Stimulated activated memory B cell treated with anti-CD40 and anti-IgM and Interleukin-4, amounts not matched to agents 10 μg/mL and 1 μg/mL and 100 μg/mL, for 72 hours (primary cell): ENCODE data around the gene CADPS.

ENCODE experiments used
- ATAC-seq: fragments of 150-1000 bp; cut with Tn5 transposase; 2 replicates; pipeline ENCODE4 v1.10.0; 2021
- H3K27ac Mint-ChIP-seq: one replicate; pipeline ENCODE4 v1.8.0; 2022; ENCODE audit warnings: mild to moderate bottlenecking, mixed read lengths
- H3K27me3 Mint-ChIP-seq: one replicate; pipeline ENCODE4 v1.8.0; 2022; ENCODE audit warnings: mixed read lengths
- H3K36me3 Mint-ChIP-seq: one replicate; pipeline ENCODE4 v1.8.0; 2022; ENCODE audit warnings: mixed read lengths
- H3K4me1 Mint-ChIP-seq: one replicate; pipeline ENCODE4 v1.8.0; 2022; ENCODE audit warnings: mixed read lengths
- H3K4me3 Mint-ChIP-seq: one replicate; pipeline ENCODE4 v1.8.0; 2022; ENCODE audit warnings: mild to moderate bottlenecking, moderate library complexity, mixed read lengths
- H3K9me3 Mint-ChIP-seq: one replicate; pipeline ENCODE4 v1.8.0; 2022; ENCODE audit warnings: mixed read lengths

CADPS gene

GRCh38 chr3:62414786-62415185 lies 460.4 kb downstream of the CADPS start:
- Mint-ChIP-seq H3K27me3 (no peaks in the 10 kb centered on the region), H3K36me3 (no peaks in the 10 kb centered on the region), H3K4me3 (no peak overlapping the region), H3K9me3 (no peaks in the 10 kb centered on the region), H3K27ac (no peak overlapping the region), H3K4me1 (no peaks in the 10 kb centered on the region)
- no peak for ATAC-seq

GRCh38 chr3:62413687-62414086 lies 461.5 kb downstream of the CADPS start:
- no peak overlapping the region for H3K27ac Mint-ChIP-seq

GRCh38 chr3:62406945-62407344 lies 468.3 kb downstream of the CADPS start:
- no peak for ATAC-seq
- H3K9me3 Mint-ChIP-seq, result no peaks in the 10 kb centered on the region
- no peaks in the 10 kb centered on the region for H3K36me3 Mint-ChIP-seq
- no peak overlapping the region for H3K27ac Mint-ChIP-seq
- no peaks in the 10 kb centered on the region for H3K4me1 Mint-ChIP-seq
- no peaks in the 10 kb centered on the region for H3K27me3 Mint-ChIP-seq
- no peak overlapping the region for H3K4me3 Mint-ChIP-seq

More at GRCh38 chr3:62413687-62414086, 461.5 kb downstream of the CADPS start:
- Mint-ChIP-seq H3K4me3 (no peak overlapping the region), H3K36me3 (no peaks in the 10 kb centered on the region), H3K9me3 (no peaks in the 10 kb centered on the region), H3K4me1 (no peaks in the 10 kb centered on the region), H3K27me3 (no peaks in the 10 kb centered on the region)
- no peak for ATAC-seq

DNA sequence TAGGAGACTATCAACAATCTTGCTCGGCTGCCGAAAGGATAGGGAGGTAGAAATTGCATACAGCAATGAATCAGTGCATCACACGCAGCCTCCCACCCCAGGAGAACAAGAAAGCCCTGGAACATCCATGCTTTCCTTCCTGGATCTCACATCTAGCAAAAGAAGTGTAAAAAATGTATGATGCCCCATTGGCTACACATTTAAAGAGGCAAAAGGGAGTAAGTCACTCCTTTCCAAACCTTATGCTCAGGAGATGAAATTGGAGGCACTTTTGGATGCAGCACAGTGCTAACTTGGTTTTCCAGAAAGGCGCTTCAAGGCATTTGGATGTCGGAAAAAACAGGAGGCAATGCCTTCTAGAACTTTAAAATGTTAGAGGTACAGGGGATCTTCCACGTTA lies 469.6 kb downstream of the CADPS start:
- Mint-ChIP-seq H3K27me3 (no peaks in the 10 kb centered on the region), H3K4me3 (no peak overlapping the region), H3K4me1 (no peaks in the 10 kb centered on the region), H3K9me3 (no peaks in the 10 kb centered on the region), H3K27ac (no peak overlapping the region), H3K36me3 (no peaks in the 10 kb centered on the region)
- ATAC-seq, result no peak

DNA sequence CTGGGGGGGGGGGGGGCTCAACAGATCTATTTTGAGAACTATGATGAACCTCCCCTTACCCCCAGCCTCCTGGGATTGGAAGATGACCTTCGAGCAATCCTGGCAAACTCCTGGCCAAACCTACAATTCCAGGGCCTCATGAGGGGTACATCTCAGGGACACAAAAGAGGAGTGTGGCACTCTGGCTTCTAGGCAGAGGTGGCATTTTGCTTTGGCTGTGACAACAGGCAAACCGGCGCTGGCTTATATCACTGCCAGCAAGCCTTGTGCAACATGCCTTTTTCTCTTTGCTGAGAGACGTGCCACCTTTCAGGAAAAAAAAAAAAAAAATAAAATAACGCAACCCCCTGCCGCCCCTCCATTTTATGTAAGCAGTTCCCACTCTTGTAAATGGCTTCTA lies 470.1 kb downstream of the CADPS start:
- no peaks in the 10 kb centered on the region for H3K36me3 Mint-ChIP-seq
- H3K9me3 Mint-ChIP-seq, result no peaks in the 10 kb centered on the region
- H3K4me3 Mint-ChIP-seq, result no peak overlapping the region
- no peaks in the 10 kb centered on the region for H3K27me3 Mint-ChIP-seq
- ATAC-seq, result no peak
- no peaks in the 10 kb centered on the region for H3K4me1 Mint-ChIP-seq
- H3K27ac Mint-ChIP-seq, result no peak overlapping the region

DNA sequence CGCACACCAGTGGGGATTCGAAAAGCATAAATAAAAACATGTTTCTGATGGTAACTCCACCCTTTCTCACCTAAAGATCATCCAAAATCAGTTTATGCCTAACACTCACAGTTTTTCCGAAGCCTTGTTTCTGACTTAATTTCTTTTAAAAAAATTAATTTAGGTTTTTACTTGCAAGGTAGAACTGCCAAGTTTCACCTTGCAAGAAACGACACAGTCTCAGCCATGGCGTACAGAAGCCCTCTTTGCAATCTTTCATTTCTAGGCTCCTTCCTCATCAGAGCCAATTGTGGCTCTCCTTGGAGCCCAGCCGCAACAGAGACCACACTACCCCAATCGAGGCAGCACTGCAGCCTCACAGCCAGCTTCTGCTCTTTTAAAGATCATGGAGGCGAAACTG lies 470.9 kb downstream of the CADPS start:
- ATAC-seq, result no peak
- Mint-ChIP-seq H3K27ac (no peak overlapping the region), H3K4me3 (no peak overlapping the region), H3K9me3 (no peaks in the 10 kb centered on the region), H3K4me1 (no peaks in the 10 kb centered on the region), H3K36me3 (no peaks in the 10 kb centered on the region), H3K27me3 (no peaks in the 10 kb centered on the region)

DNA sequence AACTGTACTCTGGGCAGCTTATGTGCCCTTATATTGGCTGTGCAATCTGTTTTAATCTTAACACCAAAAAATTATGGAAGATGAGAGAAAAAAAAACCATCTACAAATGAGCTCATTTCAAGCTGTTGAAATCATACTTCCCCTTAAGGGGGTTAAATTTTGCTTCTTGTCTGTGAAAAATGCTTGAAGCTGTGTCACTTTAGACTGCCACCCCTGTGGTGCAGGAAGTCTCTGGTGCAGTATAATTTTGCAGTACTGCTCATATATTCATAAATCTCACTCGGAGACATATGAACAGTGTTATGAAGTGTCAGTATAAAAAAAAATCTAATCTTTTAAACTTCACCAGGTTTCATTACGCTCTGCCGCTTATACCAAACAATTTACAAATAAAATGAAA lies 471.5 kb downstream of the CADPS start:
- ATAC-seq, result no peak
- no peak overlapping the region for H3K4me3 Mint-ChIP-seq
- no peaks in the 10 kb centered on the region for H3K27me3 Mint-ChIP-seq
- H3K4me1 Mint-ChIP-seq, result no peaks in the 10 kb centered on the region
- no peak overlapping the region for H3K27ac Mint-ChIP-seq
- no peaks in the 10 kb centered on the region for H3K36me3 Mint-ChIP-seq
- H3K9me3 Mint-ChIP-seq, result no peaks in the 10 kb centered on the region

DNA sequence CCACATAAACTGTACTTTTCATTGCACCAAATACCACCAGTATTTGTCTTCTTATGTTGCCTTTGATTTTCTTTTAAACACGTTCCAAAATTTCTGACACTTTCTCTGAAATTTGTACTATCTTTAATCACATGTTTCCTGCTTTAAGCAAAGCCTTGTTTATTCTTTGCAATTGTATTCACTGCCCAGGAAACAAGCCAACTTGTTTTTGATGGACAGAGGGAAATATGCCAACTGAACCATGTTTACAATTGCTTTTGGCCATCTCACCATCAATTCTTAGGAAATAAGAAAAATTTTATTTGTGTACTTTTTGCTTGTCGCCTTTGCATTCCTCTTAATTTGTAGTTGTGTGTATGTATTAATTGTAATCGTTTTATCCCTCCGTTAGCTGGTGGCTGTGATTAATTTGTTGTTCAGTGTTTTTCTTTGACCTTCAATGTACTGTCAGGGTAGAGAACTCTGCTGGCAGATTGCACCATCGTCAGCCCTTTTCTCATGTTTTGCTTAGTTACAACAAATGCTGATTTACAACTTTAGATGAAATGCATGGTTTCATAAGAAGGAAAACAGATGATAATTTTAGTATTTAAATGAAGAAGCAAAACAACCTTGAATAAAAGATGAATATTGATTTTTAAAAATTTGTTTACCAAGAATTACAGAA lies 482.5 kb downstream of the CADPS start:
- Mint-ChIP-seq H3K4me3 (no peak overlapping the region), H3K27ac (no peak overlapping the region), H3K4me1 (no peaks in the 10 kb centered on the region), H3K9me3 (peaks cover 3% of the 10 kb centered on the region), H3K36me3 (no peaks in the 10 kb centered on the region), H3K27me3 (peaks cover 20% of the 10 kb centered on the region)
- no peak for ATAC-seq

DNA sequence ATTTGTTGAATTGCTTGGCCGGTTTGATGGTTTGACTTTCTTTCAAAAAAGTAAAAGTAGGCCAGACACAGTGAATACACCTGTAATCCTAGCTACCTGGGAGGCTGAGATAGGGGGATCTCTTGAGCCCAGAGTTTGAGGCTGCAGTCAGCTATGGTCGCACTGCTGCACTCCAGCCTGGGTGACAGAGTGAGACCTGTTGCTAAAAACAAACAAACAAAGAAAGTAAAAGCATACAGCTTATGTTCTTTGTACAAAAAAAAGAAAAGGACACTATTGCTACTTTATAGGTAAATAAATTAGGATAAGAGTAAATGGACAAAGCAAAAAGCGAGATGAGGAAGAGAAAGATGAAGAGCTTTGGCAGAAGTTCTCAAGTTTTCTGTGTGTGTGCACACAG lies 488.0 kb downstream of the CADPS start:
- Mint-ChIP-seq H3K9me3 (peaks cover 6% of the 10 kb centered on the region), H3K27me3 (no peaks in the 10 kb centered on the region), H3K36me3 (no peaks in the 10 kb centered on the region), H3K4me3 (no peak overlapping the region), H3K4me1 (no peaks in the 10 kb centered on the region), H3K27ac (no peak overlapping the region)
- ATAC-seq, result no peak

DNA sequence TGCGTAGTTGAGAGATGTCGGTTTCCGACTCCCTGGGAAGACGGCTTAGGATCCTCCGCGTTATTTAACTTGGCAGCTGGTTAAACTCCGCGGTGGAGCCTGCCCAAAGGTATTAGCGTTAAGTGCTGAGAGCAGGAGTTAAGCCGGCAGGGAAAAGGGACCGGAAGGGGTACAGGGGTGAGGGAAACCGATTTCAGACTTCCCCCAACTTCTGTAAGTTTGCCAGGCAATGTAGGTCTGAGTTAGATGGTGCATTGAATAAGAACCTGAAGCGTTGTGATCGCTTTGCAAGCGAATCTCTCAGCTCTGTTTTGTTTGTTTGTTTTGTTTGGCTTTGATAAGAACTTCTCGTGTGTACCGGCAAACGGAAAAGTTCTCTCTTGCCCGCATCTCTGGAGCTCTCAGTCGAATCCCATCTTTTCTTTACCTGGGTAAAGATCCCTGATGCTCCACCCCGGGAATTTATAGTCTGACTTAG lies 495.9 kb downstream of the CADPS start:
- Mint-ChIP-seq H3K4me3 (no peak overlapping the region), H3K9me3 (peaks cover 3% of the 10 kb centered on the region), H3K4me1 (peaks cover 3% of the 10 kb centered on the region), H3K36me3 (no peaks in the 10 kb centered on the region), H3K27ac (no peak overlapping the region), H3K27me3 (peaks cover 60% of the 10 kb centered on the region)
- ATAC-seq, result no peak

DNA sequence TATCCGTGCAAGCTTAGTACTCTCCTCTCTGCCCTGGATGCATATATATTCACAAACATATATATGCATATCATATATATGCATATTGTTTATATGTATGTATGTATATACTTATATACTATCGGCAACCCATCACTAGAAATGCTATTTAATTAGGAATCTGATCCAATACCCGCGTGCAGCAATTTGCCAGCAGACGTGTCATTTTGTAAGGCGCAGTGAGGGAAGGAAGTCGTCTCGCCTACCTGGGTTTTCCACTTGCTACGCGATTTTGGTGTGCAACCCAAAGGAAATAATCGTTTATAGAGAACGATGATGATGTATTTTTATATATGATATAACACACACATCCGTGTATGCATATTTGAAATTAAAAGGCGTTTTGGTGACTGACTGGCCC lies 496.3 kb downstream of the CADPS start:
- H3K9me3 Mint-ChIP-seq, result peaks cover 2% of the 10 kb centered on the region
- peaks cover 7% of the 10 kb centered on the region for H3K4me1 Mint-ChIP-seq
- no peaks in the 10 kb centered on the region for H3K36me3 Mint-ChIP-seq

GRCh38 chr3:62378311-62378789 lies 496.9 kb downstream of the CADPS start:
- Mint-ChIP-seq H3K36me3 (no peaks in the 10 kb centered on the region), H3K4me1 (peaks cover 9% of the 10 kb centered on the region), H3K27me3 (peaks cover 70% of the 10 kb centered on the region), H3K4me3 (no peak overlapping the region), H3K27ac (no peak overlapping the region), H3K9me3 (no peaks in the 10 kb centered on the region)
- ATAC-seq, result no peak

More for the DNA sequence above, 496.3 kb downstream of the CADPS start:
- H3K27ac Mint-ChIP-seq, result no peak overlapping the region
- H3K27me3 Mint-ChIP-seq, result peaks cover 64% of the 10 kb centered on the region
- no peak for ATAC-seq
- no peak overlapping the region for H3K4me3 Mint-ChIP-seq

DNA sequence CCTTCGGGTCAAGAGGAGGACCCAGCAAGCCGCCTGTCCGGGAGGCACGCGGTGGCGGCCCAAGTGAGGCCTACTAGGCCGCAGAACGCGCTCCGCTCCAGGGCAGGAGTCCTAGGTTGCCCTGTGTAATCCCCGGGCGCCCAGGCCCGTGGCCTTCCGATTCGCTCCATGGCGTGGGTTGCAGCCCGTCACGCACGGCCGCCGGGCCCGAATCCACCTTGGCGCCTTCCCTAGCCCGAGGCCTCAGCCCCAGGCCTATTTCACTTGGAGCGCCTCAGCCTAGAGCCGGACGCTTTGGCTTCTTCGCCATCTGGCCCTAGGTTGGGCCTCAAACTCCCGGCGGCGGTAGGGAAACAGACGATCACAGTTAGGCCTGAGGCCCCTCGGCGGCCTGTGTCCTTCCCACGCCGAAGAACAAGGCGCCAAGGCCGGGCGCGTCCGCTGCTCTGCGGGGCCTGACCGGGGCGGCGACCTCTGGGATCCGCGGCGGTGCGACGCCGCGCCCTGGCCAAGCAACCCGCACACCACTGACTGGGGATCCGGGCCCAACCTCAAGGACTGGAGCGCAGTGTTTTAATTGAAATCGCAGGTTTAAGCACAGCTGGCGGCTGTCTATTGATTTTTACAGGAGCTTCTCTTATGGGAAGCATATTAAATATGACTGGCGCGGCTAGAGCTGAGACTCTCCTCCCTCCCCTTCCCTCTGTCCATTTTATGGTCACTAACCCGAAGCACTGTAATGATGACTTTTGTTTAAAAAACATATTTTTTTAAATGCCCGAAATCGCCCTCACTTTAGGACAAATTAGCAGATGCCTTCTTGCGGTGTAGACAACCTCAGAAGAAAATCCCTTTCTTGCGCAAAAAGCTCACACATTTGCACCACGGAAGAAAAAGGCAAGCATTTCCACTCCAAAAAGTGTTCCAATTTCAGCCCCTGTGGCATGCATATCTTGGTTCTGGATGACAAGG lies 498.0 kb downstream of the CADPS start:
- peaks cover 79% of the 10 kb centered on the region for H3K27me3 Mint-ChIP-seq
- no peak for ATAC-seq
- no peaks in the 10 kb centered on the region for H3K9me3 Mint-ChIP-seq
- H3K36me3 Mint-ChIP-seq, result no peaks in the 10 kb centered on the region
- no peak overlapping the region for H3K27ac Mint-ChIP-seq
- no peak overlapping the region for H3K4me3 Mint-ChIP-seq
- peaks cover 9% of the 10 kb centered on the region for H3K4me1 Mint-ChIP-seq

- H3K4me3 Mint-ChIP-seq, result no peak overlapping the region
- H3K4me1 Mint-ChIP-seq, result peaks cover 9% of the 10 kb centered on the region
- ATAC-seq, result no peak
- H3K27ac Mint-ChIP-seq, result no peak overlapping the region
- no peaks in the 10 kb centered on the region for H3K36me3 Mint-ChIP-seq
- no peaks in the 10 kb centered on the region for H3K9me3 Mint-ChIP-seq
- peaks cover 86% of the 10 kb centered on the region for H3K27me3 Mint-ChIP-seq
Measured at GRCh38 chr3:62376454-62376720, 498.8 kb downstream of the CADPS start.

- peaks cover 86% of the 10 kb centered on the region for H3K27me3 Mint-ChIP-seq
- no peaks in the 10 kb centered on the region for H3K9me3 Mint-ChIP-seq
- ATAC-seq, result no peak
- peaks cover 9% of the 10 kb centered on the region for H3K4me1 Mint-ChIP-seq
- no peak overlapping the region for H3K4me3 Mint-ChIP-seq
- no peaks in the 10 kb centered on the region for H3K36me3 Mint-ChIP-seq
- H3K27ac Mint-ChIP-seq, result no peak overlapping the region
Measured at GRCh38 chr3:62375655-62376453, 499.4 kb downstream of the CADPS start.
